ENCODE results near the gene RUNDC1.

DNA sequence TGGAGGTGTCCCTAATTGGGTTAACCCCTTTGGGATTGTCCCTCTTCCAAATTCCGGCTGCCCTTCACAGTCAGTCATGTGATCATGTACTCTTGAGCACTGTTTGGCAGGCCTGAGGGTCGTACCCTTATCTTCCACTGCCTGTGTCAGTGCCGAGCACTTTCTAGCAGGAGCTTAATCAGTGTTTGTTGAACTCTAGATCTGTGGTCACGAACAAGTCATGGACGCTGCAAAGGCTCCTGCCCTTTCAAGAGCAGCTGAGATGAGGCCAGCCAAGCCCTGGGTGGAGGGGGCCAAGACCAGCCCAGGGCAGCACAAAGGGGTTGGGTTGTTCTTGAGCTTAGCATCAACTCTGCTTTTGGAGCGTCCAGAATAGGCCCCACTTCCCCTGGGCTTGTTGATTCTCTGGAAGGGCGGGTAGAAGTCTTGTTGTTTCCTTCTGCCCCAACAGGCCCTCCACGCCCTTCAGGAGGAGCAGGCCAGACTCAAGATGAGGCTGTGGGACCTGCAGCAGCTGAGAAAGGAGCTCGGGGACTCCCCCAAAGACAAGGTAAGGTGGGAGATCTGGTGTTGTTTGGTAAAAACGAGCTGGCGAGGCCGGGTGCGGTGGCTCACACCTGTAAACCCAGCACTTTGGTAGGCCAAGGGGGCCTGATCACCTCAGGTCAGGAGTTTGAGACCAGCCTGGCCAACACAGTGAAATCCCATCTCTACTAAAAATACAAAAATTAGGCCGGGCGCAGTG is 31.5 kb downstream of the RUNDC1 start:
- TF ChIP-seq TAF1 (IDR thresholded peaks at IDR 0.05; ENCODE audit: borderline replicate concordance, low read depth, low read length) (no peak), POLR2AphosphoS5 (IDR thresholded peaks at IDR 0.05; ENCODE audit: low read depth, low read length) (no peak), POLR2A (IDR thresholded peaks at IDR 0.05; ENCODE audit: low read depth, low read length) (no peak)
